ENCODE results near the gene ADAM12.

DNA sequence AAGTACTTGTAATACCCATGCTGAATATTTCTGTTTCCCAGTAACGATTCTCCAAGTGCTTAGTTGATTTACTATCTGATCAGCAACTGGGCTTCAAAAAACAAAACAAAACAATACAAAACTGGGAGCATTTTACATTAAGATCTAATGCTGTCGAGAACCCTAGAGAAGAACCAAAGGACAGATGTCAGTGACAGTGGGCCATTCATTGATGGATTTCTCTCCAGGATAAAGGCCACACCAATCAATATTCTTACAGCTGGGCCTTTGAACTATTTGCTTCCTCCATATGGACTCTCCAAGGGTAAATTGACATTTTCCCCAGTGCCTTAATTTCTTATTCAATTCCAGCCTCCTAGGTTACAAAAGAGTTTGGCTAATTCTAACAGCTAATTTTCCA lies 217.5 kb downstream of the ADAM12 start:
- no peak for TF ChIP-seq POLR2A (IDR thresholded peaks at IDR 0.05)
- TF ChIP-seq, protein P1, sequence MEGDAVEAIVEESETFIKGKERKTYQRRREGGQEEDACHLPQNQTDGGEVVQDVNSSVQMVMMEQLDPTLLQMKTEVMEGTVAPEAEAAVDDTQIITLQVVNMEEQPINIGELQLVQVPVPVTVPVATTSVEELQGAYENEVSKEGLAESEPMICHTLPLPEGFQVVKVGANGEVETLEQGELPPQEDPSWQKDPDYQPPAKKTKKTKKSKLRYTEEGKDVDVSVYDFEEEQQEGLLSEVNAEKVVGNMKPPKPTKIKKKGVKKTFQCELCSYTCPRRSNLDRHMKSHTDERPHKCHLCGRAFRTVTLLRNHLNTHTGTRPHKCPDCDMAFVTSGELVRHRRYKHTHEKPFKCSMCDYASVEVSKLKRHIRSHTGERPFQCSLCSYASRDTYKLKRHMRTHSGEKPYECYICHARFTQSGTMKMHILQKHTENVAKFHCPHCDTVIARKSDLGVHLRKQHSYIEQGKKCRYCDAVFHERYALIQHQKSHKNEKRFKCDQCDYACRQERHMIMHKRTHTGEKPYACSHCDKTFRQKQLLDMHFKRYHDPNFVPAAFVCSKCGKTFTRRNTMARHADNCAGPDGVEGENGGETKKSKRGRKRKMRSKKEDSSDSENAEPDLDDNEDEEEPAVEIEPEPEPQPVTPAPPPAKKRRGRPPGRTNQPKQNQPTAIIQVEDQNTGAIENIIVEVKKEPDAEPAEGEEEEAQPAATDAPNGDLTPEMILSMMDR (IDR thresholded peaks at IDR 0.05): no peak
